ENCODE data around the gene BCL2L13. TPM values are rescaled to one million over a fixed set of nuclear protein-coding genes. Genes with fewer than 3 reads are reported as not detected.

The BCL2L13 gene
- total RNA-seq, 1 experiment from 2014 or later: 26.0 TPM

DNA sequence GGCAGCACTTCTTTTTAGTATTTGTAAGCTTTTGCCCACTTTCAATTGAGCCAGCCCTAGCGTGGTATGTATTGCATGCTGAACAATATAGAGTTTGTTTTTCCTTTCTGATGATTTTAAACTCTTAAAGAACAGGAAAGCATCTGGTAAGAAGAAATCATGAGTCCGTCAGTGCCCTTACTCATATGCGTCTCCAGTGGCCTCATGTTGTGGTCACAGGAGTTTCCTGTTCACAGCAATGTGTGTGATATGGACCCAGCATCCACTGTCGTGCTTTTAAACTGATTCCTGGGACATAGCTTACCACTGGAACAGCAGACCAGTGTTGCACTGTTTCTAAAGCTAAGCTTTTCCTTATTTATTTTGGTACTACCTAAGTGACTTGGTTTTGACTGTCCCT lies 95.6 kb downstream of the BCL2L13 start:
- Histone ChIP-seq H3K79me2 (ENCODE audit: insufficient read depth, low read length) (no peaks in the 10 kb centered on the region), H4K8ac (replicated peaks; ENCODE audit: insufficient read length, low read depth, low read length) (no peak overlapping the region), H3K27me3 (ENCODE audit: insufficient read depth, low read length) (no peaks in the 10 kb centered on the region), H2BK12ac (ENCODE audit: insufficient read length, low read depth, low read length) (no peak overlapping the region), H3K9ac (ENCODE audit: extremely low read depth, insufficient read length, low read length) (no peak overlapping the region), H3K79me1 (ENCODE audit: insufficient read depth, low read depth, low read length, poor library complexity, severe bottlenecking) (no peaks in the 10 kb centered on the region), H2BK20ac (ENCODE audit: low read depth, low read length, poor library complexity, severe bottlenecking) (no peak overlapping the region), H2AK5ac (ENCODE audit: insufficient read length, low read length) (no peak overlapping the region), H4K20me1 (ENCODE audit: control insufficient read depth, insufficient read depth, insufficient read length) (no peaks in the 10 kb centered on the region), H2BK120ac (ENCODE audit: low read depth, low read length, poor library complexity, severe bottlenecking) (no peak overlapping the region), H2AFZ (ENCODE audit: low read length) (no peak overlapping the region), H3K4me2 (ENCODE audit: insufficient read depth, insufficient read length, low read length) (no peak overlapping the region), H3K23me2 (ENCODE audit: insufficient read length, low read depth, low read length, poor library complexity, severe bottlenecking) (no peaks in the 10 kb centered on the region), H3K4me1 (ENCODE audit: insufficient read depth, low read length) (no peaks in the 10 kb centered on the region), H3K4ac (ENCODE audit: low read depth, low read length) (no peak overlapping the region), H3T11ph (ENCODE audit: low read length) (no peak overlapping the region), H3K23ac (ENCODE audit: insufficient read length, low read depth, low read length) (no peak overlapping the region), H2BK15ac (ENCODE audit: low read depth, low read length) (no peak overlapping the region), H3K27ac (ENCODE audit: insufficient read length, low read depth, low read length) (no peak overlapping the region), H3K14ac (ENCODE audit: insufficient read depth, low read length) (no peak overlapping the region), H3K9me3 (ENCODE audit: control insufficient read depth, low read depth, low read length) (no peaks in the 10 kb centered on the region), H3K18ac (ENCODE audit: insufficient read length, low read depth, low read length) (no peak overlapping the region), H2BK5ac (ENCODE audit: insufficient read length, low read length) (no peak overlapping the region), H4K91ac (ENCODE audit: insufficient read length, low read depth, low read length) (no peak overlapping the region), H3K56ac (ENCODE audit: insufficient read length, low read depth, low read length) (no peak overlapping the region), H4K5ac (ENCODE audit: insufficient read length, low read depth, low read length) (no peak overlapping the region)
- DNase-seq: no peak
- no peak overlapping the region for H3K27ac Mint-ChIP-seq
- no peaks in the 10 kb centered on the region for H3K27me3 Mint-ChIP-seq (ENCODE audit: low read depth)
- H3K4me3 Mint-ChIP-seq: no peak overlapping the region
- WGBS (ENCODE audit: extremely low coverage, insufficient read length, low lambda C conversion rate): no CpG with 5 or more reads among the region's 4 CpGs
- peaks cover 4 to 23% (median 8%) of the 10 kb centered on the region in 3 experiments; a peak in 5 of 7 replicates for H3K36me3 Mint-ChIP-seq (ENCODE audit: insufficient read depth in 1 of 3, low read depth in 3 of 3)
- no peaks in the 10 kb centered on the region for H3K4me1 Mint-ChIP-seq
- TF ChIP-seq, protein P1, sequence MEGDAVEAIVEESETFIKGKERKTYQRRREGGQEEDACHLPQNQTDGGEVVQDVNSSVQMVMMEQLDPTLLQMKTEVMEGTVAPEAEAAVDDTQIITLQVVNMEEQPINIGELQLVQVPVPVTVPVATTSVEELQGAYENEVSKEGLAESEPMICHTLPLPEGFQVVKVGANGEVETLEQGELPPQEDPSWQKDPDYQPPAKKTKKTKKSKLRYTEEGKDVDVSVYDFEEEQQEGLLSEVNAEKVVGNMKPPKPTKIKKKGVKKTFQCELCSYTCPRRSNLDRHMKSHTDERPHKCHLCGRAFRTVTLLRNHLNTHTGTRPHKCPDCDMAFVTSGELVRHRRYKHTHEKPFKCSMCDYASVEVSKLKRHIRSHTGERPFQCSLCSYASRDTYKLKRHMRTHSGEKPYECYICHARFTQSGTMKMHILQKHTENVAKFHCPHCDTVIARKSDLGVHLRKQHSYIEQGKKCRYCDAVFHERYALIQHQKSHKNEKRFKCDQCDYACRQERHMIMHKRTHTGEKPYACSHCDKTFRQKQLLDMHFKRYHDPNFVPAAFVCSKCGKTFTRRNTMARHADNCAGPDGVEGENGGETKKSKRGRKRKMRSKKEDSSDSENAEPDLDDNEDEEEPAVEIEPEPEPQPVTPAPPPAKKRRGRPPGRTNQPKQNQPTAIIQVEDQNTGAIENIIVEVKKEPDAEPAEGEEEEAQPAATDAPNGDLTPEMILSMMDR (conservative IDR thresholded peaks at IDR 0.05): no peak
- H3K9me3 Mint-ChIP-seq: no peaks in the 10 kb centered on the region
